ES-I3 (cell line): ENCODE results near the gene PARK7.
"Not testable (repeated sequence)": the region's sequence is repeated elsewhere in the genome, so short reads cannot be mapped to it uniquely, and the experiment has no call there.

ENCODE experiments used
- H3K36me3 ChIP-seq: 2 replicates; pipeline ENCODE4 v1.6.1; 2013; ENCODE audit warnings: mild to moderate bottlenecking, low read length, control low read depth, moderate library complexity; ENCODE audit not compliant: insufficient read depth
- H3K4me1 ChIP-seq: 2 replicates; pipeline ENCODE4 v1.6.1; 2013; ENCODE audit warnings: mild to moderate bottlenecking, control low read depth, low read length; ENCODE audit not compliant: insufficient read depth
- H3K9ac ChIP-seq: 2 replicates; pipeline ENCODE4 v1.6.1; 2013; ENCODE audit warnings: low read depth, mild to moderate bottlenecking, low read length, moderate library complexity
- H3K9me3 ChIP-seq: 2 replicates; pipeline ENCODE4 v1.6.1; 2013; ENCODE audit warnings: mild to moderate bottlenecking, low read length, moderate library complexity; ENCODE audit not compliant: control insufficient read depth, insufficient read depth

Gene PARK7

DNA sequence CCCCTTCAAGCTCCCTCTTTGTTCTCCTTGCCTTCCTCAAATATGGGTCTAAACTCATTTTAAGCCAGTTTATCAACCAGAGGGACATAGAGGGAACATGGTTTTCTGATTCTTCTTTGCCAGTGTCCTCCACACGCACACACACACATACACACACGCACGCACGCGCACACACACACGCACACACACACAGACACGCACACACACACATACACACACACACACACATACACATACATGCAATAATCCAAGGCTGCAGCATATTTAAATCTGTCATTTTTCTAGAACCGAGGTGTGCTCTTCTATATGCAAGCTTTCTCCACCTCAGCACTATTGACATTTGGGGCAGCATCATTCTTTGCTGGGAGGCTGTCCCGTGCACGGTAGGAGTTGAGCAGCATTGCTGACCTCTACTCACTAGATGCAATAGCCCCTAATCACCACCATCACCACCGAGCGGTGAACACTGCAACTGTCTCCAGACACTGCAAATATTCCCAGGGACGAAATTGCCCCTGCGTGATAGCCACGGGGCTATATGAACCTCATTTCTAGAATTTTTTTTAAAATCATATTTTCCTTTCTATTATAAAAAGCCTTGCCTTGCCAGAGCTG is 28.9 kb upstream of the PARK7 start:
- no peak overlapping the region for H3K9ac ChIP-seq
- no peaks in the 10 kb centered on the region for H3K9me3 ChIP-seq
- H3K4me1 ChIP-seq: no peaks in the 10 kb centered on the region
- no peaks in the 10 kb centered on the region for H3K36me3 ChIP-seq

DNA sequence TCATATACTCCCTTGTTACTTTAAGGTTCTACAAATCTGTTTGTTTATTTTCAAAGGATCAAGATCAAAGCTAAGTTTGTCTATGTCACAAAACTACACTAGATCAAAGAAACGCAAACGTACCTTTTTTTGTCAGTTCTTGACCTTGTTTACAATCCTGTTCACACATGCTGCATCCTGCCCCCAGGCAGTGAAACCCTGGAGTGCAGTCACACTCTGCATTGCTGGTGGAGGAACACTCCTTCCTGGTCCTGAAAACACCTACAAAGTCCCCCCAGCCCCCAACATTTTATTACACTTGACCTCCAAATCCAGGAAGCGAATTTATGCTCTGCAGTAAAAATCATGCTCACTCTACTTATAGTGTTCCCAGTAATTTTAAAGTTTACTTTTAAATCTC is 23.4 kb upstream of the PARK7 start:
- no peaks in the 10 kb centered on the region for H3K36me3 ChIP-seq
- no peaks in the 10 kb centered on the region for H3K9me3 ChIP-seq
- H3K9ac ChIP-seq: no peak overlapping the region
- peaks cover 11% of the 10 kb centered on the region; the same call in 1 of the 2 replicates for H3K4me1 ChIP-seq

DNA sequence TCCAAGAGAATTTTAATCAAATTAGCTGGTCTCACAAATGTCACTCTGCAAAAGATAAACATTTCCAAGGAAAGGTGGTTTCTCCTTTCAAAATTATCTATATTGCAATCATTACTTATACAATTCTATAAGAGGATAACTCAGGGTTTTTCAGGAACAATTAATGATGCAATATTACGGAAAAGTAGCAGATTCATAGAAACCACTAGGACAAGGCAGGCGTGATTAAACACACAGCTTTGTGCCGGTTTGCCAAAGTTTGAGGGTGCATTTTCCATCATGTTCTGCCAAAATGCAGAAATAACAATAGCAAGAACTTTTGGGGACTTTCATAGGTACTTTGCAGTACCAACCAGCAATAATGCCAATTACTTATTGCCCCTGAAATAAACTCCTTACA is 21.5 kb upstream of the PARK7 start:
- no peaks in the 10 kb centered on the region for H3K36me3 ChIP-seq
- peaks cover 11% of the 10 kb centered on the region; the same call in 1 of the 2 replicates for H3K4me1 ChIP-seq
- H3K9ac ChIP-seq: no peak overlapping the region
- no peaks in the 10 kb centered on the region for H3K9me3 ChIP-seq

DNA sequence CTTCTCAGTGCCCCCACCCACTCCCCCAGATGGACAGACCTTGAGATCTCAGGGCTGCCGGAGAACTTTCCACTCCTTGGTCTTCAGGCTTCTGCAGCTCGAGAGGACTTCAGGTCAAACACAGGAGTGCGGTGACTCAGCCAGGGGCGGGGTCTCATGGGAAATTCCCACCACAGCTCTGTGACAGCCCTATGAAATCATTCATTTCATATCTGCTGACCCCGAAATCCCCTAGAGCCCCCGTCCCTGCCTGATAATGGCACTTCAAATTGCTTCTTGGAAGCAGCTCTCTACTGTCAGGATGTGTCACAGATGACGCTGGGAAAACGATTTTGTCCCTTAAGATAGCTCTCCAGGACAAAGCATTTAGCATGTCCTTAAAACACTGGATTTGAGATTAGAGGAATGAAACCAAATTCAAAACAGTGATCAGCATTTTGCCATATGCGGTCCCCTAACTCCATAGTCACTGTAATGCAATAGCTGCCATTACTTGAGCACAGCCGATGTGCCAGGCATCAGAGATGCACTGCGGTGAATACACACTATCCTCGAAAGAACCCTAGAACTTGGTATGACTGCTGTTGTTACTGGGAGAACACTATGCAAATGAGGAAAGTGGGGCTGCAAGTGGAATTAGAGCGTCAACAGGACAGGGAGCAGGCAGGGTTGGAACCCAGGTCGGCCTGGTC is 20.6 kb upstream of the PARK7 start, which contains the start of gene TNFRSF9:
TNFRSF9 (minus strand) TSS at position 95 of the 692 bp plus-strand sequence. CDS start 845 bp downstream, outside the sequence.
- Histone ChIP-seq H3K4me1 (peaks cover 11% of the 10 kb centered on the region; the same call in 1 of the 2 replicates), H3K9me3 (no peaks in the 10 kb centered on the region), H3K9ac (no peak within 1 kb of the TSS), H3K36me3 (no peaks in the 10 kb centered on the region)

DNA sequence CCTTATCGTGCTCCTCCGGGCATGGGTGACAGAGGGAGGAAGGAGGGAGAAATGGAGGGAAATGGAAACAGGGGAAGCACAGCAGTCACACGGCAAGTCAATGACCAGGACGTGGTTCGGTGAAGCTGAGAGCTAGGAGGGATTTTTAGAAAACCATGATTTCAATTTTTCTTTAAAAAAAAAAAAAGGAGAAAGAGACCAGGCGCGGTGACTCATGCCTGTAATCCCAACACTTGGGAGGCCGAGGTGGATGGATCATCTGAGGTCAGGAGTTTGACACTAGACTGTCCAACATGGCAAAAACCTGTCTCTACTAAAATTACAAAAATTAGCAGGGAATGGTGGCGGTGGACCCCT is 20.1 kb upstream of the PARK7 start:
- Histone ChIP-seq H3K4me1 (peaks cover 11% of the 10 kb centered on the region; the same call in 1 of the 2 replicates), H3K9ac (no peak overlapping the region), H3K9me3 (no peaks in the 10 kb centered on the region), H3K36me3 (no peaks in the 10 kb centered on the region)

DNA sequence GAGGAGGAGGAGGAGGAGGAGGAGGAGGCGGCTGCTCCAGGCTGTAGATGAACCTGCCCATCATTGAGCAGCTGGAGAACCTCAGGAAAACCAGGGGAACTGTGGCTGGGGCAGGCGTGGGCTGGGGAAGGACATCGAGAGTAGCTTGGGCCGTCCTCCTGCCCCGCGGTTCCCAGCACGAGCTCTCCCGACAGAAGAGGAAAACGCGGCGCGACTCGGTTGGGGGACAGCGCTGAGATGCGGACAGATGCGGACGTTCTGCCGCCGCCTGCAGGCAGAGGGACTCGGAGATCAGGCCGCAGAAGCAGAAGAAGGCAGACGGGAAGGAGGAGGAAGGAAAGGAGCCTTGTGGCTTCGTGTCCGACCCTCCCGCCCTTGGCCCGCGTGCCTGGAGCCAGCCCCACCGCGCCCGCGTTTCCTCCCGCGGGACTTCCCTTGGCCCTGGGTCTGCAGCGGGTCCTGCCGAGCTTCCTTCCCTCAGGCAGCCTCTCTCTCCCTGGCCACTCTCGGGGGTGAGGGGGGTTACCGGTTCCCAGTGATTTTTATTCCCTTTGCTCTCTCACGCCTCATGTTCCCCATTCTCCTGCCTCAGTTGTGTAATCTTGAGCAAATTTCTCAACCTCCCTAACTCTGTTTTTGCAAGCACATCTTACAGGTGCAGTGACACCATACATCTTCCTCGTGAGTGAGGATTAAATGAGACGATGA is 19.1 kb upstream of the PARK7 start:
- Histone ChIP-seq H3K36me3 (no peaks in the 10 kb centered on the region), H3K9ac (peak overlapping the region; percentile 34), H3K9me3 (no peaks in the 10 kb centered on the region), H3K4me1 (peaks cover 11% of the 10 kb centered on the region; the same call in 1 of the 2 replicates)

DNA sequence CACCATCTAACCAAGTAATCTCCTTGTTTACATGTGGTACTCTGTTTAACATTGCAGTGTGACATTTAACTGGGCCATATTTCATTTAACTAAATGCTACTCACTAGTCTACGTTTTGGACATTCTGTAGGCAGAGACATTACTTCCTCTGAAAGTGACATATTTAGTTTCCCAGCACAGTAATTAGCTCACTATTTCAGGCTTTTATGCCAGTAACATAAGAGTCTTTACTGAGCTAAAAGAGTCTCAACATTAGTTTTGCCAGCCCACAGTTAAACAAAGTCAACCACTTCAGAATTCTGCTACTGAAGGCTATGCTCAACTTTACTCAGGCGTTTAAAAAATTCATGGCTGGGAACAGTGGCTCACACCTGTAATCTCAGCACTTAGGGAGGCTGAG is 18.3 kb upstream of the PARK7 start:
- H3K36me3 ChIP-seq: no peaks in the 10 kb centered on the region
- no peaks in the 10 kb centered on the region for H3K9me3 ChIP-seq
- H3K9ac ChIP-seq: no peak overlapping the region
- H3K4me1 ChIP-seq: peaks cover 9% of the 10 kb centered on the region; the same call in 1 of the 2 replicates

DNA sequence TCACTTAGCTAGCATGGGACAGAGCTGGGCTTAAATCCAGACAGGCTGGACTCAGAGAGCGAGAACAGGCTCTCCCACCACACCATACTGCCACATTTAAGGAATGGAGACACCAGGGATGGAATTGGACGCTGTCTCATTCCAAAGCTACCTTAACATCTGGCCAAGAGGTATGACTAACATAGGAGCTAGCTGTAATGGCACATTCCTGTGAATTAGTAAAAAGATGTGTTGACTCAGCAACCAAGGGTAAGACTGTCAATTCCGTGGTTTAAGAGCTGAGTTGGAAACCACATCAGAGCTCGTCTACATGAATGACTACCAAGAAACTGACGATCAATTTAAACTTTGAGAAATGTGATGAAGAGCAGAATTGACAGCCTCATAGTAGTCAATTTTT is 12.6 kb upstream of the PARK7 start:
- H3K9me3 ChIP-seq: peaks cover 3% of the 10 kb centered on the region; the same call in 1 of the 2 replicates
- no peak overlapping the region for H3K9ac ChIP-seq

DNA sequence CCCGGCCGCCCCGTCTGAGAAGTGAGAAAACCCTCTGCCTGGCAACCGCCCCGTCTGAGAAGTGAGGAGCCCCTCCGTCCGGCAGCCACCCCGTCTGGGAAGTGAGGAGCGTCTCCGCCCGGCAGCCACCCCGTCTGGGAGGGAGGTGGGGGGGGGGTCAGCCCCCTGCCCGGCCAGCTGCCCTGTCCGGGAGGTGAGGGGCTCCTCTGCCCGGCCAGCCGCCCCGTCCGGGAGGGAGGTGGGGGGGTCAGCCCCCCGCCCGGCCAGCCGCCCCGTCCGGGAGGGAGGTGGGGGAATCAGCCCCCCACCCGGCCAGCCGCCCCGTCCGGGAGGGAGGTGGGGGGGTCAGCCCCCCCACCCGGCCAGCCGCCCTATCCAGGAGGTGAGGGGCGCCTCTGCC is 8.7 kb upstream of the PARK7 start:
- H3K9ac ChIP-seq, H3K4me1 ChIP-seq, H3K9me3 ChIP-seq, H3K36me3 ChIP-seq: not testable (repeated sequence)

More for the DNA sequence above, 12.6 kb upstream of the PARK7 start:
- no peaks in the 10 kb centered on the region for H3K4me1 ChIP-seq
- H3K36me3 ChIP-seq: no peaks in the 10 kb centered on the region

DNA sequence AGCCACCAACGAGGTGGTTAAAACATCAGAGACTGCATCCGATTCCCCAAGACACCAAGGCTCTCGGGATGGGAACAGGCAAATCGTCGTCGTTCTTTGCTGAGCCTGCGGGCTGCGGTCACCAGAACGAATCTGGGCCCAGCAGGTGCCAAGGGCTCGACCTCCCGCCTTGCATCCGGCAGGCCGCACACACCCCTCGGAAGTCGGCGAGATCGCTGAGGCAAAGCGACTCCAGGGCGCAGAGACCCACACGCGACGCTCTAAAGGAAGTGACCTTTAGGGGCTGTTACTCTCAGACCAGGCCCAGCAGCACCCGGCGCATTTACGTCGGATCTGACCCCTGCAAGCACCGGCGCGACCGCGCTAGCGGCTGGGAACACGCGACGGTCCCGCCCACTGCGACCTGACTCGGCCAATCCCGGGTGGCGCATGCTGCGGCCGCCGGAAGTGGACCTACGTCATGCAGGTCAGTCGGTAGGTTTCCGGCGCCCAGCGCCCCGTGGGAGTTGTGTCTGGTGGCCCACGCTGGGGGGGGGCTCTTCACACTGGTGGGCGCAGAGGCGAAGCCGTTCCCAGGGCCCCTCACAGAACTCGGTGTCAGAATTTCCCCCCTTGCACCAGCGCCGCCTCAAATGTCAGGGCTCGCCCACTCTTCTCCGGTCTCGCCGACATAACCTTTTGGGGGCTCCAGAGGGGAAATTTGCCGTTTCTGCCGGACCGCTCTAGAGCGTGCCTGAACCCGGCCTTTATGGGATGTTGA is 7.5 kb upstream of the PARK7 start:
- no peaks in the 10 kb centered on the region for H3K36me3 ChIP-seq
- peak overlapping the region; percentile 67 for H3K9ac ChIP-seq
- peaks cover 3% of the 10 kb centered on the region; the same call in 1 of the 2 replicates for H3K9me3 ChIP-seq
- H3K4me1 ChIP-seq: no peaks in the 10 kb centered on the region

DNA sequence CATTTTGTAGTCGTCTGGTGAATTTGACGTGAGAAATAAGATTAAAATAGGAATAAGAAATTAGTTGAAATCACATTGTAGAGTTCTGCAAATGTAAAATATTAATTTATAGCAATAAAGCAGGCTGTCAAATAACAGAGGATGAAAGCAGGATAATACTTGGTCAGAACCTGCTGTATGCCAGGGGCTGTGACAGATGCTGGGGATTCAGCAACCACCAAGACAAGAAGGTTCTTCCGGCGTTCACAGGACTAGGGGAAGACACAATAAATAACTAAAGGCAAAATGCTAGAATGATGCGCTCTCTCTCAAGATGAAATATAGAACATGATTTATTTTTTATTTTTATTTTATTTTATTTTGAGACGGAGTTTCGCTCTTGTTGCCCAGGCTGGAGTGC is 6.8 kb upstream of the PARK7 start:
- Histone ChIP-seq H3K9ac (peak overlapping the region; percentile 67; the same call in 1 of the 2 replicates), H3K4me1 (no peaks in the 10 kb centered on the region), H3K36me3 (no peaks in the 10 kb centered on the region), H3K9me3 (peaks cover 3% of the 10 kb centered on the region; the same call in 1 of the 2 replicates)

DNA sequence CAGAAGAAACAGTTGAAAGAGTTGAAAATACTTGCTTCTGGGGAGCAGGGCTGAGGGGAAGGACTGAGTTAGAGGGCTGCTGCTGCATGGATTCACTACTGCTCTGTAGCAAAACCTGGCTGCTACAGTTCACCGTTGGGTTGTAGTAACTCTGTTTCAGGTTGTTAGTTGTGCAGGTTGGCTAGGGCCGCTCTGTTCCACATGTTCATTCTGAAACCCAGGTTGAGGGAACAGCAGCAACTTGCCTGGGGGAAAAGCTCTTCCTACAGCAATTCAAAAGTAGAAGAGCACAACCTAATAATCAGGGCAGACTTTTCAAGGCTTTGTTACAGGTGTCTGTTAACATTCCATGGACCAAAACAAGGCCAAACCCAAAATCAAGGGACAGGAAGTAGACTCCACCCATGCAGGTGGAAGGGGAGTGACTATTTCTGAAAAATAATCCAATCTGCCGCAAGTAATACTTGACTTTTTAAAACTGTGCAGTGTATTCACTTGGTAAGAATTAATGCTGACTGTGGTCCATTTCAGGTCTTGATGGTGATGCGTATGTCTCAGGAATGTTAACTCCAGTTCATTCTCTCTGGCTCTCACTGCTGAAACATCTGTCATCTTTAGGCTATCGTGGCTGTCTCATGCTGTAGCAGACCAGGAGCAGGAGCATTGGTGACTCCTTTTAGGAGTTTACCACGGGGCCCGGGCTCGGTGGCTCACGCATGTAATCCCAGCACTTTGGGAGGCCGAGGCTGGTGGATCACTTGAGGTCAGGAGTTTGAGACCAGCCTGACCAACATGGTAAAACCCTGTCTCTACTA is 5.1 kb upstream of the PARK7 start:
- H3K36me3 ChIP-seq: no peaks in the 10 kb centered on the region
- H3K9me3 ChIP-seq: no peaks in the 10 kb centered on the region
- no peaks in the 10 kb centered on the region for H3K4me1 ChIP-seq
- H3K9ac ChIP-seq: no peak overlapping the region

DNA sequence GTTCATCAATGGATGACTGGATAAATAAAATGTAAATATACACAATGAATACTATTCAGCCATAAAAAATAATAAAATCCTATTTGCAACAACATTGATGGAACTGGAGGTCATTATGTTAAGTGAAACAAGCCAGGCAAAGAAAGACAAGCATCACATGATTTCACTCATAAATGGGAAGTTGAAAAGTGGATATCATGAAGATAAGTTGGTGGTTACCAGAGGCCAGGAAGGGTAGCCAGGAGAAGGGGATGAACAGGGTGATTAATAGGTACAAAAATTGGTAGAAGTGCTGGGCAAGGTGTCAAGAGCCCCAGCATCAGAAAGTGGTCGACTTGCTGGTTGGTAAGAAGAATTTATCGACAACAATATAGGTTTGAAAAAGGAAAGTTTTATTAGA is 1.3 kb upstream of the PARK7 start:
- Histone ChIP-seq H3K9ac (no peak overlapping the region), H3K4me1 (no peaks in the 10 kb centered on the region), H3K9me3 (no peaks in the 10 kb centered on the region), H3K36me3 (peaks cover 21% of the 10 kb centered on the region)
